Activated CD8-positive, alpha-beta memory T cell treated with anti-CD3 and anti-CD28 coated beads for 1 hour (primary cell): ENCODE data around the gene RASSF4.
"Not testable (repeated sequence)": the region's sequence is repeated elsewhere in the genome, so short reads cannot be mapped to it uniquely, and the experiment has no call there.

Experiments
- DNase-seq, 2 donors: peaks; one replicate each; pipeline ENCODE4 v3.0.0-alpha.2; 2020; ENCODE audit warnings: low read depth in 1 of 2; ENCODE audit errors: extremely low read depth in 1 of 2

RASSF4 gene

DNA sequence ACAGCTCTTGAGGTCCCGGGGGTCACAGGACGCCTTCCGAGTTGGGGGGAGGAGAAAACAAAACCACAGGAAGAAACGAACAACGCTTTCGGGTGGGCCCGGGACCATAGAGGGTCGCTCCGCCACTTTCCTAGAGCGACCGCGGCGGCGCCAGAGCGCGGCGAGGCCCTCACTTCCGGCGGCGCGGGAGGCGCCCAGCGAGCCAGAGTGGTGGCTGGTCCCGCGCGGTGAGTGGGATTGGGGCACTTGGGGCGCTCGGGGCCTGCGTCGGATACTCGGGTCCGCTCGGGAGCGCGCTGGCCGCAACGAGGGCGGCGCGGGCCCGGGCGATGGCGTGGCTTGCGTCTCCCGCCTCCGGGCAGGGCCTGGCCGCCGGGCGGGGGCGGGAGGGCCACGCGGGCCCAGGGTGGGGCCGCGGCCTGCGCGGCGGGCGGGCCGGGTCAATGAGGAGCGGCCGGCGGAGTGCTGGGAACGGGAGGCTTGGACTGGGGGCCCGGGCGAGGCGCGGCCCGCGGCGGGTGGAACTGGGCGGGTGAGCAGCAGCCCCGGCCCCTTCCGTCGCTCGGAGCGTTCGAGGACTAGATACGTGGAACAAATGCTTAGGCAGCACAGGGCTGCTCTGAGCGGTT is 41.3 kb downstream of the RASSF4 start, which contains the start of gene ZNF22:
Gene ZNF22 (plus strand): TSS at position 172 of the 629 bp plus-strand sequence. CDS start 2,446 bp downstream, outside the sequence.
- DNase-seq, result peak; percentile 32 to 61

DNA sequence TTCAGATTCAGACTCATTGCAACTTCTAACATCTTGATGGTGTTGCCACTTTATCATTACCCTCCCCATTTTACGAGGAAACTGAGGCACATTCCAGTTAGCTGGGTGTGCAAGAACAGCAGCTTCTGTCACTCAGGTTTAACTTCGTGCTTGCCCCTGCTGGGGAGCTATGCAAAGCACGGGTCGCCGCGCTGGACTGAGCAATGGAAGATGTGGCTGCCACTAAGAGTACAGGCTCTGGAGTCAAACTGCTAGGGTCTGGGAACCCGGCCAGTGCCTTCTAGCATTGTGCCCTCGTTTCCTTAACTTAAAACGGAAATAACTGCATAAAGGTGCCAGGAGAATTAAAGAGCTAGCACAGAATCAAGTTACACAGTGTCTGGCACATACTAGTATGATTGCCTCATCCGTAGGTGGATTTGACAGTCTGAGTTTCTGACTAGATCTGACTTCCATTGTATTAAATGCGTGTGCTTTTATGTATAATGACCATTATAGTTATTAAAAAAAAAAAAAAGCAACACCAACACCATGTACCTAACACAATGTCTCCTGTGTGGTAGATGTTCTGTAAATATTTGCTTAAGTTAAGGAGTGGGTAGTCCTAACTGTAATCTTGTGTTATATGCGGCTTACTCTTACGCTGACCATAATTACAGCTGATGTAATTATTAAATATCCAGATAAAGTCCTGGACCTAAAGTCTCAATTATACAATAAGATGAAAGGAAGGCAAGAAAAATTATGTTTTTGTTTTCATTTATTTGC is 42.0 kb downstream of the RASSF4 start:
- peak in 1 of 2 donors; percentile 29 for DNase-seq

DNA sequence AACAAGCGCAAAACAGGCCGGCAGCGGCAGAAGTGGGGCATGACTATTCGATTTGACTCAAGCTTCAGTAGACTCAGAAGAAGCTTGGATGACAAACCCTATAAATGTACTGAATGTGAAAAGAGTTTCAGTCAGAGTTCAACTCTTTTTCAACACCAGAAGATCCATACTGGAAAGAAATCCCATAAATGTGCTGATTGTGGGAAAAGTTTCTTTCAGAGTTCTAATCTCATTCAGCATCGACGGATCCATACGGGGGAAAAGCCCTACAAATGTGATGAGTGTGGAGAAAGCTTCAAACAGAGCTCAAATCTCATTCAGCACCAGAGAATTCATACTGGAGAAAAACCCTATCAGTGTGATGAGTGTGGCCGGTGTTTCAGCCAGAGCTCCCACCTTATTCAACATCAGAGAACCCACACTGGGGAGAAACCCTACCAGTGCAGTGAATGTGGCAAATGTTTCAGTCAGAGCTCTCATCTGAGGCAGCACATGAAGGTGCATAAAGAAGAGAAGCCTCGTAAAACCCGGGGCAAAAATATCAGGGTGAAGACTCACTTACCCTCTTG is 43.9 kb downstream of the RASSF4 start:
- DNase-seq, result no peak

DNA sequence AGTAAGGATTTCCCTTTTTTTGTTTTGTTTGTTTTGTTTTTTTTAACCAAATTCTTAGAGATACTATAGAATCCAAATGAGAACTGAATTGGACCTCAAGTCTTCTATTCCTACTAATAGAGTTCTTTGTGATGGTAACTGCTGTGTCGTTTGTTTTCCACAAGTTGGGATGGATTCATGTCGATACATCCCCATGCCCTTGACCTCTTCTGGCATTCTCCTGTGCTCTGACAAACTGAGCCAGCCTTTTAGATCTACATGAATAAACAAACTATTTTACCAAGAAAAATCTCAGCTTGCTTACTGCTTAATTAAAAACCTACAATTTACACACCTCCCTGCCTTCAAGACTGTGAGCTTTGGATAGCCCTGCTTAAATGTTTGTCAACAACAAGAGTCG is 45.1 kb downstream of the RASSF4 start:
- no peak for DNase-seq

DNA sequence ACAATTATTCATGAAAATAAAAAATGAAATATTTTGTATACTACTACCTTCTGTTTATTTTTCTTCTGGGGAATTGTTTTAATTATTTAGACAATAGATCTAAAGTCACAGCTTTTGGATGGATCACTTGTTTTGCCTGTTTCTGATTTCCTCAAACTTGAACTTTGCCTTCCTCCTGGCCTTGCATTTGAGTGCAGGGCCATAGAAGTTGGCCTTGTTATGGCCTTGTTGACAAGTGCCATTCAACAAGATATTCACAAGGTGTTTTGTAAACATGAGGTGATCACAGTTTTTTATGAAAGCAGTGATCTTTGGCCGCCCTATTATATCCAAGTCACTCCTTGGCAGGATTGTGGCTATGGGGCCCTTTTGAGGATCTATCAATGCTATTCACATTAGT is 45.7 kb downstream of the RASSF4 start:
- no peak for DNase-seq

DNA sequence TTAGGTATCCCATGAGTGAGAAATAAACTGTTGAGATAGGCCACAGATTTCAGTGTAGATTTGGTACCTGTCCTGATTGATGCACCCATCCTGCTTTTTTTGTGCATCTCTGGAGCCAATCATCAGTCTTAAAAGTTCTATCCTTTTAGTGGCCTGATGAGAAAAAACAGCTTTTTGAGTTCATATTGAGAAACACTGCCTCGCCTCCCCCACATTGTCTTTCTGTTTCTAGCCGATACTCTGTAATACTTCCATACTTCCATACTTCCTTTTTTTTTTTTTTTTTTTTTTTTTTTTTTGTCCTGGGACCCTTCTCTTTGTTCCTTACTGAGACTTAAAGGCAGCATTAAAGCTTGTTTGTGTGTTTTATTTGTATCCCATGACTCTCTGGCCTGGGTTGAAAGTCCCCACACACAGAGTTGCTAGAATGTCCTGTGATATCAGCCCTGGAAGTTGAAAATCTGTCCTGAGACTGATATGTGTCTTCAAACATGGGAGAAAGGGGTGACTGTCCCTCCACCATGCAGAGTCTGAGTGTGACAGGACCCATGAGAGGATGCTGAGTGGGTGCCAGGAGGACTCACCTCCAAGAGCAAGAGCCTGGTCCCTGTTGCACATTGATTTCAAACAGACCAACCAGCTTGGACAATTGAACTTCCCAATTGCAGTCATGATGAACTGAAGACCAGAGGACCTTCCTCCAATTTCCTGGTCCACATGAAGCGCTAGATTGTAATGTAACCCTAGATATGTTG is 46.9 kb downstream of the RASSF4 start:
- DNase-seq, result no peak

DNA sequence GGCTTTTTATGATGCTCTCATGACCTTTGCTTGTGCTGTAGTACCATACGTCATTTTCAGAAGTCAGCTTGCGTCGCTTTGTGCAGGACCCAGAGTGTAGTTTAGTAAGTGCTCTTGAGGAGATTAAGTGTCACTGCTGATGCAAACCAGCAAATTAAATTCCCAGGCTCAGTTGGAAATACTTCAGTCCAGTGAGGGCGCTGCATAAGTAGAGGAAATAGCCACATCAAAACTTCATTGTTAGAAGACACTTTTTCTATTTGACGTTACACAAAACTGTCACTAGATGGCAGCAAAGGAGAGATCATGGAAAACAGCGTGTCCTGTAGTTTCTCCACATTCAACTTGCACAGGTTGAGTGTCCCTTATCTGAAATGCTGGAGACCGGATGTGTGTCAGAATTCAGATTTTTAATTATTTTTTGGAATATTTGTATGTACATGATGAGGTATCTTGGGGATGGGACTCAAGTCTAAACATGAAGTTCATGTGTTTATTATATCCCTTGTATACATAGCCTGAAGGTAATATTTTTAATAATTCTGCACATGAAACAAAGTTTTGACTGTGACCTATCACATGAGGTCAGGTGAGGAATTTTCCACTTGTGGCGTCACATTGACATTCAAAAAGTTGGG is 49.0 kb downstream of the RASSF4 start:
- DNase-seq, result peak in 1 of 2 donors; percentile 1

DNA sequence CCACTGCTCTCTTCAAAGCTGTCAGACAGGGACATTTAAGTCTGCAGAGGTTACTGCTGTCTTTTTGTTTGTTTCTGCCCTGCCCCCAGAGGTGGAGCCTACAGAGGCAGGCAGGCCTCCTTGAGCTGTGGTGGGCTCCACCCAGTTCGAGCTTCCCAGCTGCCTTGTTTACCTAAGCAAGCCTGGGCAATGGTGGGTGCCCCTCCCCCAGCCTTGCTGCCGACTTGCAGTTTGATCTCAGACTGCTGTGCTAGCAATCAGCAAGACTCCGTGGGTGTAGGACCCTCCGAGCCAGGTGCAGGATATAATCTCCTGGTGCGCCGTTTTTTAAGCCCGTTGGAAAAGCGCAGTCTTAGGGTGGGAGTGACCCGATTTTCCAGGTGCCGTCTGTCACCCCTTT is 55.0 kb downstream of the RASSF4 start:
- not testable (repeated sequence) for DNase-seq

DNA sequence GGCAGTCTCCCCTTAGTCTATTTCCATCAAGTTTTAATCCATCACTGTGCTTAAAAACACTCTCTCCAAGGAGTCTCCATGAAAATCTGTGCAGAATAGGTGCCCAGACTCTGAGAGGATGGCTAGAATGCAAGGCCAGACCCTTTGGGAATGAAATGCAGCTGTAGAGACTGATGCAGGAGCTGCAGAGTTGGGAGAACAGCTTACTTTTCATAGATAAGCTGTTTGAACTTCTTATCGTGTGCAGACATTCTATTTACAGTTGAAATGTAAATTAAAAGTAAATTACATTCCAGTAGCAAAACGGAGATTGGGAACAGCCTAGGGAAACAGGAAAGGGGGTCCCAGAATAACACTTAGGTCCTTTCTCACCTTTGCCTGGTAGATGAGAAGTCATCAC is 56.0 kb downstream of the RASSF4 start:
- DNase-seq, result no peak

DNA sequence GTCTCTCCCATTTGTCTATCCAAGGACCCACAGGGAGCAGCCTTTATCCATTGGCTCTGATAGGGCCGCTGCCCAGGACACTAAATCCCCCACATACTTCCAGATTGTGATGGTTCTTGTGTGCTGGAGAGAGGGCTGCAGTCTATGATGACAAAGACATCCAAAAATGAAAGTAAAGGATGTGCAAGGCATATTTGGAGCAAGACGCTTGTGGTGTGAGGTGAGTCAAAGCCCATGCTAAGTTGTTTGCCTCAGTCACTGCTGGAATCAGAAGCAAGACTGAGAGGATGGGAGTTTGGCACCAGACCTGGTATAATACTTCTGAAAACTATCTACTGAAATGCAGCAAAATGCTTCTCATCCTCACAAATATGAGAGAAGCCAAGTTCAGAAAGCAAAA is 63.8 kb downstream of the RASSF4 start:
- no peak for DNase-seq

DNA sequence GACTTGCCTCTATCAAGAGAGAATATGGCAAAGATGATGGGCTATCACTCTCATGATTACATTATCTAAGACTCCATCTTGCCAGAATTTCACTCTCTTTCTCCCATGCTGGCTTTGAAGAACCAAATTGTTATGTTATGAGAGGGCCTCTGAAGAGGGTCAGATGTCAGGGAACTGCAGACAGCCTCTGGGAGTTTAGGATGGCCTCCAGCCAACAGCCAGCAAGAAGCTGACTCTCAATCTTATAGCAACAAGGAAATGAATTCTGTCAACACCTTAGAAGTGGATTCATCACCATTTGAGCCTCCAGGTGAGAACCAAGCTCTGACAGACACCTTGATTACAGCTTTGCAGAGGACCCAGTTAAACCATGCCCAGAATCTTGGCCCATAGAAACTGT is 74.7 kb downstream of the RASSF4 start:
- DNase-seq, result no peak

DNA sequence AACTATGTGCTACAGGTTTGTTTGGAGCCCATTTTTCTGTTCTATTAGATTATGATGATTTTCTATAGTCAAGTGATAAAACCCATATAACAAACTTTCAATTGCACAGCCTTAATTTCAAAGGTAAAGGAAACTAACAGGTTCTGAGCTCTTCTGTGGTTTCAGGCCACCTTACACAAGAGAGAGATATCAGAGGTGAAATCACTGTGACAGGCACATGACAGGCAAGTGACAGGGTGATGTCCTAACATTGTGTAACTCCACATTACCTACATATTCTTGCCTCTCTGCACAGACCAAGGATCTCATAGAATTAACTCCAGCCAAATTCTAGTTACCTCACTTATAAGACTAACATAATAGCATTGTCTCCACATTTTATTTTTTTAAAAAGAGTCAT is 76.1 kb downstream of the RASSF4 start:
- DNase-seq, result no peak

DNA sequence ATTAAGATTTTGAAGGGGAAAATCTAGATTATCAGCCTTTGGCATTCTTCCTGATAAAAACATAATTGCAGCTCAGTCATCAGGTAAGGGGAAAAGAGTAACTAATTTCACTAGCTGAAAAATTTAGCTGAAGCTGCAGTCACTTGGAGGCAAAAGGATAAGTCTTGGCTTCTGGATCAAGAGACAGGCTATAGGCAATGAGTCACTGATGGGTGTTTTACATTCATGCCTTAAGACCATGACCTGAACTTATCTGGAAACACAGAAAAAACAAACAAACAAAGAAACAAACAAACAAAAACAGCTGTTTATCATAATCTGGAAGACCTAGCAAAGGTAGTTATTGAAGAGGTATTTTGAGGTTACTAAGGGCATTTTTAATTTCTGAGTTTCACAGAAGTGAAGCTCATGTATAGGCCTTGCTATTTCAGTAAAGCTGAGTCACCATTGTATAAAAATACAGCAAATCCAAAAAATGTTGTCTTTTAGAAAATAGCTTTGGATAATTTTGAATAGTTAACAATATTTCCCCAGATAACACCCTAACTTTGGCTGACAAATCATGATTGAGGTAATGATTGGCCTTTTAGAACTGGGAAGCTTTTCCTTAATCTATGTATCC is 81.4 kb downstream of the RASSF4 start:
- DNase-seq, result no peak

DNA sequence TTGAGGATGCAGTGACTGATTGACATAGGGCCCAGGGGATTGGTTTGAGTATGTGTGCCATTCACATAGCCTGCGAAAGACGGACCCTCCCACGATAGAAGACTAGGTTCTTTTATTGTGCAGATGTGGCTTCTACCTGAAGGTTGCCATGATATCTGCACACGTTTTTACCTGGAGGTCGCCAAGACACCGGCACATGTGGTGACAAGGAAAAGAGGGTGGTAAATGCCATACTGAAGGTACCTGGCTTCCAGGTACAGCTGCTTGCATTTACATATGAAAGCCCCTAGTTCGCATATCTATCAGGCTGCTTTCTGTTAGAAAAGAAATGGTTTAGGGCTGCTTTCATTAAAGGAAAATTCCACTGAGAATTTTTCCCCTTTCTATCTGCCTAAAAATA is 84.7 kb downstream of the RASSF4 start:
- no peak for DNase-seq
